GM08714 (cell line): ENCODE results near the gene FBXO42.

Experiments used
- H3K4me3 ChIP-seq: fragments of 200-500 bp; sonication (Bioruptor generic); 2 replicates; pipeline ENCODE4 v1.5.1; 2014; ENCODE audit warnings: mild to moderate bottlenecking, low read length, inconsistent platforms
- ZNF274 ChIP-seq: IDR thresholded peaks from 2 replicates; pipeline ENCODE4 v1.6.1; 2012; ENCODE audit warnings: mild to moderate bottlenecking, low read depth, low read length

The FBXO42 gene

DNA sequence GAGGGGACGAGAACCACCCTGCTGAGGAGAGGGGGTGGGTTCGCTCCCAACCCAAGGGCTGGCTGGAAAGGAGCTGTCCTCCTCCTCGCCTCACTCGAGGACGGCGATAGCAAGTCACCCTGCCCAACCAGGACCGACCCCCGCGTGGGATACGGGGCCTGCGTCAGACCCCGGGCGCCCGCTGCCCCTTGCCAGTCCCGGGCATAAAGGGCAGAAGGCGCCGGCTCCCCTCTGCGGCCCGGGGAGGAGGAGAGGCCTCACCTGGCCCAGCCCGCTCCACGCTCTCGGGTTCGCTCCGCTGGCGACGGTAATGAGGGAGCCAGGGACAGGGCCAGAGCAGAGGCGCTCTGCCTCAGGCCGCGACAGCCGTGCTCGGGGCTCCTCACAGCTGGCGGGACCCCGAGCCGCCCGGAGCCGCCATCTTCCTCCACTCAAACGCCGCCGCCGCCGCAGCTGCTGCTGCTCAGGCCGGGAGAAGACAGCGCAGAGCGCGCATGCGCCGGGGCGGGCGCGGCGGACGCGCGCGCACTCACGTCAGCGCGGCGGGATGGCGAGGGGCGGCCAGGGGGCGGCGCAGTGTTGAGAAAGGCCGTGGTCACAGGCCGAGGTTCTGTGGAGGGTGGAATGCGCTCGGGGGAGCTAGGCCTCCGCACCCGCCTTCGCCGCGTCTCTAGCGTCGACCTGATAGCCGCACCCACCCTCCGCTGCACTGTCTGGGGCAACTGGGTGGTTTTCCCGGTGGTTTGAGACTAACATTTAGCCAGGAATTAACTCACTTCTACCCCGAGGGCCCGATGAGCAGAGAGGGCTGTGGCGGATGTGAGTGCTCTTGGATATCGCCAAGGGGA, at the start of gene FBXO42:
Gene FBXO42 (minus strand): TSS at position 487 of the 848 bp plus-strand sequence. CDS start 37,062 bp downstream, outside the sequence.
- no peak for TF ChIP-seq ZNF274

DNA sequence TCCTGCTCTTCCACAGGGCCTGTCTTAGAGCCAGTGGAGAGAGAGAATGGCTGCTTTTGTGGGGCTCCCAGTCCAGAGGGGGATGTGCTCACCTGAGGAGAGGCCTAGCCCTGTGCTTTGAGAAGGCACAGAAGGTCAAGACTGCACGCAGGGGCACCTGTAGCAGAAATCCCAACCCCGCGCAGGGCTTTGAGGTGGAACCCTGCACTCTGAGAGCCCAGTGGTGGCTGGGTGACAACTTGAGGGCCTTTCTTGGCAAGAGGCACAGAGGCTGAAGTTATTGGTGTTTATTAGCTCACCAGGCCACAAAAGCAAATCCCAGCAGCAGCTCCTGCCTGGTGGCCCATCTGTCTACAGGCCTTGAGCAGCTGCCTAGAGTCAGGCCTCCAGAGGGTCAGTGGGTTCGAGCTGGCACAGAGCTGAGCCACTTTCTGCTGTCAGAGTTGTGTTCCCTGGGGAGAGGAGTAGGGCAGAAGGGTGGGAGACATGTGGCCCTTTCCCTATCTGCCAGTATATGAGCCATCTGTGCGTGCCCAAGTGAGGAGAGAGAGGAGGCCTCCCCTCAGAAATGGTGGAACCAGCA, 46.2 kb upstream of the FBXO42 start:
- no peak for TF ChIP-seq ZNF274
- H3K4me3 ChIP-seq, result no peak overlapping the region

More for the DNA sequence above, at the start of gene FBXO42:
- H3K4me3 ChIP-seq, result peak within 1 kb of the TSS; percentile 82

DNA sequence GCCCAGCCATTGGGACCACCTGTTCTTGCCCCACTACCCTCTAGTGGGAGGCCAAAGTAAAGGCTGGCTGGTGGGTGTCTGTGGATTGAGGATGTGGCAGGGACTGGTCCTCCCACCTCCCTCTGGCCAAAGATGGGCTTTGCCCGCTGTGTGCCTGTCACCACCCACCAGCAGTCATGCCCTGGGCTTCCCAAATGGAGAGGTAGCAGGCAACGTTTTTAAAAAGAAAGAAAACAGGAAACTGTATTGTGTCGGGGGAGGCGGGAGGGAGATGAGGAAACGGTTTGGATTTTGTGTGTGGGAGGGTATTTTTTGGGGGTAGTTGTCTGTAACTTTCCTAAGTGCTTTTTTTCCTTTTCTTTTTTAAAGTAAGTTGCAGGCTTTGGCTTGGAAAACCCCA, 44.8 kb upstream of the FBXO42 start:
- H3K4me3 ChIP-seq, result no peak overlapping the region
- no peak for TF ChIP-seq ZNF274

GRCh38 chr1:16396591-16396990, 44.3 kb upstream of the FBXO42 start:
- TF ChIP-seq ZNF274, result no peak
- H3K4me3 ChIP-seq, result no peak overlapping the region

DNA sequence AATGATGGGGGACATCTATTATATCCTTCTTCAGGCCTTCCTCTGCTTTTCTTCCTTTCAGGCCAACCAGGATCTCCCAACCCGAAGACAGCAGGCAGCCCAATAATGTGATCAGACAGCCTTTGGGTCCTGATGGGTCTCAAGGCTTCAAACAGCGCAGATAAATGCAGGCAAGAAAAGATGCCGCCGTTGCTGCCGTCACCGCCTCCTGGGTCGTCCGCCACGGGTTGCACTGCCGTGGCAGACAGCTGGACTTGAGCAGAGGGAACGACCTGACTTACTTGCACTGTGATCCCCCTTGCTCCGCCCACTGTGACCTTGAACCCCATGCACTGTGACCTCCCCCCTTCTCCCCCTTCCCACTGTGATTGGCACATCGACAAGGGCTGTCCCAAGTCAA, 42.7 kb upstream of the FBXO42 start:
- H3K4me3 ChIP-seq, result no peak overlapping the region
- TF ChIP-seq ZNF274, result no peak

DNA sequence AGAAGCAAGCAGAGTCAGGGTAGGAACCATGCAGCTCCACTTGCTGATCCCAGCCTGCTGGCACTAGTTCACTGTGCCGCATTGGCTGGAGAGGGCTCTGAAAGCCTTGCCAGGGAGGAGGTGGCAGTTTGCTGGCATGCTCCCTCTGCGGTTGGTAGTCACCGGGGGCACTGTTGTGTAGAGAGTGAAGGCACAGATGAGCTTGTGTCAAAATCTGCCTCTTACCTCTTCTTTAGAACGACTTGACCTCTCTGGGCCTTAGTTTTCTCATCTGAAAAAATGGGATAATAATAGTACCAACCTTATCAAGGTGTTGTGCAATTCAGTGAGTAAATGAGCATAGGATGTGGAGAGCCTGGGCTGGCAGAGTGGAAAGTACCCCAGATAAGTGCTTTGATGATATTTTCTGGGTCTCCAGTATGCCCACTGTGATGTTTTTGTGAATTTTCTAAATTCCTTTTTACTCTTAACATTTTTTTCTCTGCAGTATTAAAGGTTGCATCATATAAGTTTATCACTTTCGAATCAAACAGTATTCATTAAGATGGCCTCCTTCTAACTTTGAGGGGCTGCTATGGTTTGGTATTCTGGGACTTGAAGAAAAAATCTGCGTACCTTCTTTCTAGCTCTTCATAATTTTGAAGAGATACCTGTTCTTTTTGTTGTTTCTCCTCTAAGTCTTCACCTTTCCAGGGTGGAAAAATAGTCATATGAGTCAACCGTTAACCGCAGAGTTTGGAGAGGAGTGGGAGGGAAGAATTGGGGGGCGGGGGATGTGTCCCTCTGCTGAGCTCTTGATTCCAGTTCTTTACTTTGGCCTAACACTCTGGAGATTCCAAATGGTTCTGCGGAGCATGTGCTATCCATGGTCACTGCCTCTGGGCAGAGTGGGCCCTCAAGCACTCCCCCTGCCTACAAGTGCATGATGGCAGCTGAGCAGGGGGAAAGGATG, 41.6 kb upstream of the FBXO42 start:
- TF ChIP-seq ZNF274, result no peak

GRCh38 chr1:16392740-16393569, 40.7 kb upstream of the FBXO42 start:
- TF ChIP-seq ZNF274, result no peak
- no peak overlapping the region for H3K4me3 ChIP-seq

More for the DNA sequence above, 41.6 kb upstream of the FBXO42 start:
- H3K4me3 ChIP-seq, result no peak overlapping the region

GRCh38 chr1:16391411-16391810, 39.1 kb upstream of the FBXO42 start:
- no peak overlapping the region for H3K4me3 ChIP-seq
- TF ChIP-seq ZNF274, result no peak

DNA sequence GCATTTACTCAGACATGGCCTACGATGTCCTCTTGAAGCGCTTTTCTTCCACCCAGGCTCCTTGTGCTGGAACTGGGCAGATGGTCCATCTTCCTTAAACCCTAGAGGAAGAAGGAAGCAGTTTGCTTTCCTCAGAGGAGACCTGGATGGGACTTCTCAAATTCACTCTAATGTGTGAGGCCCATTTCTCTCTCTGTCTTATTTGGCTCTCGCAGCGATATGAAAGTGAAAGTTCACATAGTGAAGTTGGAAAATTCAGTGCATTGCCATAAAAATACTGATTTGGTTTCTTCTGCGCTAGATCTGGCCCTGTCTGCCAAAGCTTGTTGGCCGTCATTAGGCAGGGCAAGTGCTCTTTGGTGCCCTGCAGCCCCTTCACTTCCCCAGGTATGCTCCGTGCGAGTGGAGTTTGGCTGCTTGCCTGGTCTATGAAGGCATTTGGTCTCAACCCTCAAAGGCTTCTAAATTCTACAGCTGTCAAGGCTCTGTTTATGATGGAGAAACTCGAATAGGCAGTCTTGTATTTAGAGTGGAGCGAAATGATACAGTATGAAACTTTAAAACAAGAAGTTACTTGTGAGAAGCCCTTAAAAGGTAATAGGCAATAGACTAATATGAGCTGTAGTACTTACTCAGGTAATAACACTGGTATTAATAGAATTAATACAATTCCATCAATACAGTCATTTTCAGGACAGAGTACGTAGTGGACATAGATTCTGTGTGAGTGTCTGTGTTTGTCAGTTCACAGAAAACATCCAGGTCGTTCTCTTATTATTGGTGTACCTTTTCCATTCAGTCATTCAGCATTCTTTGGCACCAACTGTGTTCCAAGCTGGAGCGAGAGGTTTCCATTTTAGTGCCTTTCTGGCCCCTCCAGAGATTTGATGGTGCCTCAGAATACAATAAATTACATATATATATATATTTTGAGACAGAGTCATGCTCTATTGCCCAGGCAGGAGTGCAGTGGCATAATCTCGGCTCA, 35.2 kb upstream of the FBXO42 start:
- peak overlapping the region; percentile 51; the same call in 1 of the 2 replicates for H3K4me3 ChIP-seq
- no peak for TF ChIP-seq ZNF274

DNA sequence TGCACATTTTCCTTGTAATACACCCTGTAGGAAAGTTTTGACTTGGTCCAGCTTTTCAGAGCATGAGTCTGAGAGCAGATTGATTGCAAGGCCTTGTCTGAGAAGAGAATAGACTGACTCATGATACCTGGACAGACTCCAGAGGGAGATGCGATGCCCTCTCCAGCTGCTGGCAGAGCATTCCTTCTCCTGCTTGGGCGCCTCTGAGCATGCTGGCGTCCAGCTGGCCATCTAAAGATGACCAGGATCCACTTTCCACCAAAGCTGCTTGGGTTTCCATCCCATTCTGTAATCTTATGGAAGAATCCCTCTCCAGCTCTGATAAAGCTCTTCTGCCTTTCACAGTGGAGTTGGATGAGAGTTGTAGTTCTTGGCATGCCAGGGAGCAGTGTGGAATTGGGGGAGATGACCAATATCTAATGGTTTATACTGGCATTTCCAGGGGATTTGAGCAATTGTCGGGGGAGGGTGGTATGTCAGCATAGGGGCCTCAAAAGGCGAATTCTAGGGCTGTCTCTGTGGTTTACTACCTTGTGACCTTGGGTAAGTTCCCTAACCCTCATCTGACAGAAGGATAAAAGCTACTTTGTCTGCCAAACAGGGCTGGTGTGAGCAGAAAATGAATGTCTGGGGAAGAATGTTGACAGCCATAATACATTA, 34.3 kb upstream of the FBXO42 start:
- peak overlapping the region; percentile 51; the same call in 1 of the 2 replicates for H3K4me3 ChIP-seq
- TF ChIP-seq ZNF274, result no peak

- no peak for TF ChIP-seq ZNF274
- no peak overlapping the region for H3K4me3 ChIP-seq
Measured at GRCh38 chr1:16385659-16386453, 33.6 kb upstream of the FBXO42 start.
